SW 1271 (cell line): Measurements from ENCODE around the gene PTGER2.

Experiments
- DNase-seq, 2 experiments: peaks; one replicate each; lab custom pipeline; 2025; lab: John Stamatoyannopoulos, UW

PTGER2 gene

DNA sequence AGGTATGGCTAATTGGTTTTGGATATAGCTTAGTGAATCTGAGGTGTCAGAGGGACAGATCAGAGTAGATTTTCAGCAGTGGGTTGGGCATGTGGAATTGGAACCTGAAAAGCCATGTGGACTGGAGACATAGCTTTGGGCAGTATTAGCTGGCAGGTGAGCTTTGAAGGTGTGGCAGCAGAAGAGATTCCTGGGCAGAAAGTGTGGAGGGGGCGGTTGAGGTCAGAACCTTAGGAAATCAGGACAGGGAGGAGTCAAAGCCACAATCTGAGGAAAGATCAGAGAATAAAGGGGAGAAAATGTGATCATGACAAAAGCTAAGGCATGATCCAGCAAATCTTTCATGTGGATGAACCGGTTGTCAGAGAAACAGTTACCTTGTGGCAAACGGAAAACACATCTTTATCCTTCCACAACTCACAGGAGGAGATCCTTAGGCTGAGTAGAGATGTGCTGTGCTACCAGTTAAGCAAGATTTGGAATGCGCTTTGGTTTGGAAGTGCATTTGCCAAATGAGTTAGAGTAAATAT is 56.4 kb downstream of the PTGER2 start:
- DNase-seq: no peak

DNA sequence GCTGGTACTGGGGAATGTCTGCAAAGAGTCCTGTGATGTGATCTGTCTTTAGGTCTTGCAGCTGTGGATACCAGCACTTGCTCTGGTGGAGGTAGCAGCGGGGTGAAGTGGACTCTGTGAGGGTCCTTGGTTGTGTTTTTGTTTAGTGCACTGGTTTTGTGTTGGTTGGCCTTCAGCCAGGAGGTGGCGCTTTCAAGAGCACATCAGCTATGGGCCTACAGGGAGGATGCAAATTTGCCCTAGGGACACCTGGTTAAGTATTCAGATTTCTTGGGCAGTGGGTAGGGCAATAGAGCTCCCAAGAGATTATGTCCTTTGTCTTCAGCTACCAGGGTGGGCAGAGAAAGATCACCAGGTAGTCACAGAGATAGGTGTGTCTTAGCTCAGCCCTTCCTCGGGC is 63.8 kb downstream of the PTGER2 start:
- DNase-seq: no peak
